ENCODE measurements around the gene CNN1. TPM values are rescaled to one million over a fixed set of nuclear protein-coding genes. Genes with fewer than 3 reads are reported as not detected.

The CNN1 gene
- total RNA-seq, 2 experiments from 2014 or later: not detected

DNA sequence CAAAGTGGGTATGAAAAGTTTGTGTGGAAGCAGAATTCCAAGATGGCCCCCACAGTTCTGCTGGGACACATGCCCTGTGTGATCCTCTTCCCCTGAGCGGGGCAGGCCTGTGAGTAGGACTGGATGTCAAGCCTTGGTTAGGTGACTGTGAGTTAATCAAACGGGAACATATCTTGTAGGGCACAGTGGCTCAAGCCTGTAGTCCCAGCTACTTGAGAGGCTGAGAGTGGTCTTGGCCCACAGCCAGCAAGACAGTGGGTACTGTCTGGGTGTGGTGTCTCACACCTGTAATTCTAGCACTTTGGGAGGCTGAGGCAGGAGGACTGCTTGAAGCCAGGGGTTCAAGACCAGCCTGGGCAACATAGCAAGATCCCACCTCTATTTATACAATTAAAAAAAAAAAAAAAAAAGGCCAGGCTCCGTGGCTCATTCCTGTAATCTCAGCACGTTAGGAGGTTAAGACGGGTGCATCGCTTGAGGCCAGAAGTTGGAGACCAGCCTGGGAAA lies 39.4 kb upstream of the CNN1 start:
- no peak overlapping the region for H3K4me3 Mint-ChIP-seq
- H3K27me3 Mint-ChIP-seq: no peaks in the 10 kb centered on the region
- POLR2A ChIA-PET: no interaction called here
- H3K4me1 Mint-ChIP-seq (ENCODE audit: low read depth): peaks cover under 1% of the 10 kb centered on the region
- H3K9me3 Mint-ChIP-seq: no peaks in the 10 kb centered on the region
- H3K9me3 ChIP-seq (ENCODE audit: control insufficient read depth in 1 of 2, insufficient read depth in 1 of 2, low read length in 2 of 2): no peaks in the 10 kb centered on the region
- no peak for DNase-seq
- H3K36me3 Mint-ChIP-seq (ENCODE audit: low read depth): peaks cover 25% of the 10 kb centered on the region
- peaks cover under 1% of the 10 kb centered on the region for H3K4me1 ChIP-seq (ENCODE audit: insufficient read depth, low read length)
- H3K27ac ChIP-seq (ENCODE audit: low read depth in 1 of 2, low read length in 2 of 2): no peak overlapping the region
- H3K36me3 ChIP-seq (ENCODE audit: insufficient read depth, low read length): peaks cover 17% of the 10 kb centered on the region
- CTCF ChIA-PET: no interaction called here
- no peak overlapping the region for H3K27ac Mint-ChIP-seq
- ATAC-seq (ENCODE audit: poor library complexity): no peak
- intact Hi-C loops (cut with DNase I, micrococcal nuclease): no loop called here
- TF ChIP-seq, protein P1, sequence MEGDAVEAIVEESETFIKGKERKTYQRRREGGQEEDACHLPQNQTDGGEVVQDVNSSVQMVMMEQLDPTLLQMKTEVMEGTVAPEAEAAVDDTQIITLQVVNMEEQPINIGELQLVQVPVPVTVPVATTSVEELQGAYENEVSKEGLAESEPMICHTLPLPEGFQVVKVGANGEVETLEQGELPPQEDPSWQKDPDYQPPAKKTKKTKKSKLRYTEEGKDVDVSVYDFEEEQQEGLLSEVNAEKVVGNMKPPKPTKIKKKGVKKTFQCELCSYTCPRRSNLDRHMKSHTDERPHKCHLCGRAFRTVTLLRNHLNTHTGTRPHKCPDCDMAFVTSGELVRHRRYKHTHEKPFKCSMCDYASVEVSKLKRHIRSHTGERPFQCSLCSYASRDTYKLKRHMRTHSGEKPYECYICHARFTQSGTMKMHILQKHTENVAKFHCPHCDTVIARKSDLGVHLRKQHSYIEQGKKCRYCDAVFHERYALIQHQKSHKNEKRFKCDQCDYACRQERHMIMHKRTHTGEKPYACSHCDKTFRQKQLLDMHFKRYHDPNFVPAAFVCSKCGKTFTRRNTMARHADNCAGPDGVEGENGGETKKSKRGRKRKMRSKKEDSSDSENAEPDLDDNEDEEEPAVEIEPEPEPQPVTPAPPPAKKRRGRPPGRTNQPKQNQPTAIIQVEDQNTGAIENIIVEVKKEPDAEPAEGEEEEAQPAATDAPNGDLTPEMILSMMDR (IDR thresholded peaks at IDR 0.05): no peak
- H3K4me3 ChIP-seq (ENCODE audit: low read length): no peak overlapping the region
- H3K27me3 ChIP-seq (ENCODE audit: control insufficient read depth in 1 of 2, insufficient read depth in 2 of 2, low read length in 2 of 2): no peaks in the 10 kb centered on the region

DNA sequence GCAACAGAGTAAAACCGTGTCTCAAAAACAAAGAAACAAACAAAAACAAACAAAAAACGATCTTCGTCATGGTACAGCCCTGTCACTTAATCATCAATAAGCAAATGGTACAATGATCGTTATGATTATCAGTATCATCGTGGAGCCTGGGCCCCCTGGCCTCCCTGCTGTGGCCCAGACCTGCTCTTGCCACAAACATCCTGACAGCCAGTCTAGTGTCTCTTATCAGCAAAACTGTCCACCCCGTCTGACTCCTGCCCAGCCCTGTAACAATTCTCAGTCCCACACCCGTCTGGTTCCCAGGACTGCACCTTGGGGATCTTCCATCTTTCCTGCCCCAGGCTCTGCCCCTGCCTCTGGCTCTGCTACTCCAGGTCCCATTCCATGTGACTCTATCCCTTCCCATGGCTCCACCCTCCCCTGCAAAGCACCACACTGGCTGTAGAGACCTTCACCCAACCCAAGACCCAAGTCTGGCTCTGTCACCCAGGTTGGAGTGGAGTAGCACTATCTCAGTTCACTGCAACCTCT lies 38.7 kb upstream of the CNN1 start:
- no peaks in the 10 kb centered on the region for H3K27me3 Mint-ChIP-seq
- Histone ChIP-seq H3K27me3 (ENCODE audit: control insufficient read depth in 1 of 2, insufficient read depth in 2 of 2, low read length in 2 of 2) (no peaks in the 10 kb centered on the region), H3K4me1 (ENCODE audit: insufficient read depth, low read length) (peaks cover 7% of the 10 kb centered on the region), H3K36me3 (ENCODE audit: insufficient read depth, low read length) (peaks cover 16% of the 10 kb centered on the region), H3K4me3 (ENCODE audit: low read length) (no peak overlapping the region), H3K27ac (ENCODE audit: low read depth in 1 of 2, low read length in 2 of 2) (no peak overlapping the region), H3K9me3 (ENCODE audit: control insufficient read depth in 1 of 2, insufficient read depth in 1 of 2, low read length in 2 of 2) (no peaks in the 10 kb centered on the region)
- no peak overlapping the region for H3K27ac Mint-ChIP-seq
- CTCF ChIA-PET: no interaction called here
- TF ChIP-seq, protein P1 (IDR thresholded peaks at IDR 0.05): no peak
- POLR2A ChIA-PET: no interaction called here
- DNase-seq (no peak), ATAC-seq (ENCODE audit: poor library complexity) (no peak)
- H3K9me3 Mint-ChIP-seq: no peaks in the 10 kb centered on the region
- H3K36me3 Mint-ChIP-seq (ENCODE audit: low read depth): peaks cover 32% of the 10 kb centered on the region
- intact Hi-C loops (cut with DNase I, micrococcal nuclease): loop anchor here (10.0 kb wide), 2 partner anchors 125 to 1195 kb away; partner anchors contain the start of genes FBXW9 (in 1 of the 2) and SWSAP1 (in 1 of the 2)
- no peak overlapping the region for H3K4me3 Mint-ChIP-seq
- peaks cover 7% of the 10 kb centered on the region for H3K4me1 Mint-ChIP-seq (ENCODE audit: low read depth)

DNA sequence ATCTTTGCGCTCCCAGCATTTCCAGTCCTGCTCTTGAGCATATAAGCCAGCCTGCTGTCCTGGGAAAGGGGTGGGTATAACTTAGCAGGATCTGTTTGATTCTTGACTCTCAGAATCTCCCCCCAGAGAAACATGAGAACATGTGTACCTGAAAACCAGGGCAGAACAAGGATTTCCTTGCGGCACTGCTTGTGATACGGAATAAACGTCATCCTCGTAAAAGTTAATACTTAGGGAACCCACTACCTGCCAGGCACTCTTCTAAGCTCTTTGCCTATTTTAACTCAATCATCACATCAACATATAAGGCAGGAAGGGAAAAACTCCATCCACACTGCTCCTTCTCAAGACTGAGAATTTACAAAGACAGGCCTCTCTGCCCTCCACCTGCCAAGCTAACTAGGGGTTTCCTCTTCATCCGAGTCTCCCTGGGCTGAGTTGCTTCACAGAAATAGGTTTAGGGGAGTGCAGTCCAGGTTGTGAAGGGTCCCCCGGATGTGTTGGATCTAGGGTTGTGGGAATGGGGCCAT lies 34.1 kb upstream of the CNN1 start:
- intact Hi-C loops (cut with DNase I, micrococcal nuclease): loop anchor here (1.0 to 10.0 kb wide), 6 partner anchors 22 to 1190 kb away; partner anchors contain the start of genes ELOF1 (in 1 of the 2), EPOR (in 1 of the 2), FBXW9 (in 1 of the 2) and SWSAP1 (in 1 of the 2)
- Mint-ChIP-seq H3K36me3 (ENCODE audit: low read depth) (peaks cover 21% of the 10 kb centered on the region), H3K27ac (peak overlapping the region; percentile 95), H3K4me1 (ENCODE audit: low read depth) (peaks cover 14% of the 10 kb centered on the region), H3K27me3 (no peaks in the 10 kb centered on the region), H3K4me3 (peak overlapping the region; percentile 89), H3K9me3 (no peaks in the 10 kb centered on the region)
- Histone ChIP-seq H3K4me1 (ENCODE audit: insufficient read depth, low read length) (peaks cover 20% of the 10 kb centered on the region), H3K9me3 (ENCODE audit: control insufficient read depth in 1 of 2, insufficient read depth in 1 of 2, low read length in 2 of 2) (no peaks in the 10 kb centered on the region), H3K36me3 (ENCODE audit: insufficient read depth, low read length) (no peaks in the 10 kb centered on the region), H3K27ac (ENCODE audit: low read depth in 1 of 2, low read length in 2 of 2) (peak overlapping the region; percentile 21 to 96), H3K4me3 (ENCODE audit: low read length) (peak overlapping the region; percentile 71), H3K27me3 (ENCODE audit: control insufficient read depth in 1 of 2, insufficient read depth in 2 of 2, low read length in 2 of 2) (no peaks in the 10 kb centered on the region)
- ChIA-PET POLR2A (interaction anchor here (1.9 kb wide), 1 partner anchor 130 kb away, joined by 6 read pairs; the partner anchor contains the start of gene SWSAP1), CTCF (interaction anchor here (1.3 kb wide), 1 partner anchor 22 kb away, joined by 4 read pairs; no protein-coding TSS in a partner anchor)
- no peak for DNase-seq
- no peak for ATAC-seq (ENCODE audit: poor library complexity)
- TF ChIP-seq, protein P1 (IDR thresholded peaks at IDR 0.05): no peak
